A549 (cell line): ENCODE measurements around the gene ACBD4.

Experiments used
- CHD2 ChIP-seq: fragments of 150-350 bp; IDR thresholded peaks from 2 replicates; pipeline ENCODE4 v1.6.1; 2014; ENCODE audit warnings: low read length; ENCODE audit not compliant: partially characterized antibody
- CHD4 ChIP-seq: fragments of 200-600 bp; sonication (generic); IDR thresholded peaks from 2 replicates; pipeline ENCODE4 v1.6.1; 2016; ENCODE audit warnings: antibody characterized with exemption, mild to moderate bottlenecking, borderline replicate concordance
- CTCF ChIP-seq: fragments of >200 bp; sonication (Bioruptor Twin); formaldehyde crosslinking; IDR thresholded peaks from 3 replicates; pipeline ENCODE4 v1.5.1; 2016
- JUN ChIP-seq, 2 experiments: fragments of >200 bp; sonication (Bioruptor Twin); formaldehyde crosslinking; IDR thresholded peaks; 2 replicates in 1 of 2; 3 replicates in 1 of 2; pipeline ENCODE4 v1.6.1; 2016 to 2017
- KDM1A ChIP-seq: fragments of 200-600 bp; sonication (generic); IDR thresholded peaks from 2 replicates; pipeline ENCODE4 v1.6.1; 2016; ENCODE audit warnings: low read depth, mild to moderate bottlenecking
- MAX ChIP-seq: IDR thresholded peaks from 2 replicates; pipeline ENCODE4 v1.6.1; 2012
- PHF8 ChIP-seq: fragments of 200-600 bp; sonication (generic); IDR thresholded peaks from 2 replicates; pipeline ENCODE4 v1.6.1; 2016; ENCODE audit warnings: low read depth, mild to moderate bottlenecking, antibody characterized with exemption, moderate library complexity, borderline replicate concordance
- POLR2A ChIP-seq: IDR thresholded peaks from 2 replicates; pipeline ENCODE4 v1.6.1; 2012; ENCODE audit warnings: mild to moderate bottlenecking, low read length
- RAD21 ChIP-seq, 2 experiments: fragments of >200 bp in 1 of 2; sonication (Bioruptor Twin) in 1 of 2; formaldehyde crosslinking in 1 of 2; IDR thresholded peaks in 1 of 2; conservative IDR thresholded peaks in 1 of 2; 2 replicates in 1 of 2; 3 replicates in 1 of 2; pipeline ENCODE4 v1.6.1; 2012 to 2018; ENCODE audit warnings: inconsistent platforms in 1 of 2
- RCOR1 ChIP-seq: fragments of 150-350 bp; IDR thresholded peaks from 2 replicates; pipeline ENCODE4 v1.6.1; 2014; ENCODE audit warnings: antibody characterized with exemption, low read length, low read depth
- RFX5 ChIP-seq: fragments of 450-650 bp; IDR thresholded peaks from 2 replicates; pipeline ENCODE4 v1.7.1; 2014; ENCODE audit warnings: antibody characterized with exemption, mild to moderate bottlenecking, moderate library complexity
- SREBF2 ChIP-seq: fragments of 450-650 bp; IDR thresholded peaks from 2 replicates; pipeline ENCODE4 v1.6.1; 2014; ENCODE audit warnings: mild to moderate bottlenecking, moderate library complexity

DNA sequence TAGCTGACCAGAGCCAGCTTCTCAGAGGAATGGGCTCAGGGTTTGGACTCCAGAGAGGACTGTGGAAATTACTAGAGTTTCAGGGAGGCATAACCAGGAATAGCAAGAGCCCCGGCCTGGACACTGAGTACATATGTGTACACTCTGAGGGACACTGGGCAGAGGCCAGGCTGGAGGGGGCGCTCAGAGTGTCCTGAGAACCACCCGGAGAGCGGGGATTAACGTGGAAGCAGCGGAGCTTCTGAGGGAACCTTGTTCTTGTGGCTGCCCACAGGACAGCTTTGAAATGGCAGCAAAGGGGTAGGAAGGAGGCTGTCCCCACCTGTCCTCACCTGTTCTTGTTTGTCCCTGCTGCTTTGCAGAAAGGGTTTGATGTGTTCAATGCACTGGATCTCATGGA is 31.0 kb upstream of the ACBD4 start:
- TF ChIP-seq POLR2A (no peak), JUN (IDR thresholded peaks at IDR 0.05) (no peak), CTCF (no peak), MAX (no peak), SREBF2 (no peak), RCOR1 (no peak), KDM1A (no peak), RAD21 (conservative IDR thresholded peaks at IDR 0.05 in 1 of 2, IDR thresholded peaks at IDR 0.05 in 1 of 2) (no peak), CHD4 (no peak), RFX5 (no peak), CHD2 (no peak), PHF8 (no peak)
